GM12878 (cell line): ENCODE results near the gene ATP1A1. TPM values are rescaled to one million over a fixed set of nuclear protein-coding genes. Genes with fewer than 3 reads are reported as not detected.

Source experiments
- ATAC-seq: fragments of 200-7000 bp; cut with Tn5 transposase; 3 replicates; pipeline ENCODE4 v1.9.1; 2020; ENCODE audit warnings: mild to moderate bottlenecking, moderate library complexity
- BruUV-seq: library from RNA; stranded (reverse); fragments of 400-500 nt; replicated peaks from 2 replicates; lab custom pipeline; 2021; lab: Mats Ljungman, UMichigan
- CTCF ChIA-PET: fragments of 300-600 bp; sonication (Branson Sonifier 250); formaldehyde crosslinking; extraction: SDS; loops from one replicate; lab custom pipeline; 2021; ENCODE audit warnings: inconsistent platforms; lab: Yijun Ruan, JAX
- POLR2A ChIA-PET: fragments of 350-600 bp; formaldehyde crosslinking; extraction: SDS; loops from one replicate; lab custom pipeline; 2021; ENCODE audit warnings: inconsistent platforms; lab: Charles Lee
- RAD21 ChIA-PET: fragments of 300-600 bp; sonication (Branson Sonifier 250); formaldehyde crosslinking; loops from one replicate; lab custom pipeline; 2023; ENCODE audit warnings: antibody characterized with exemption; ENCODE audit not compliant: unreplicated experiment; lab: Charles Lee
- SMC1A ChIA-PET: fragments of 300-600 bp; sonication (Branson Sonifier 250); formaldehyde crosslinking; loops from one replicate; lab custom pipeline; 2023; ENCODE audit not compliant: unreplicated experiment, uncharacterized antibody; lab: Charles Lee
- DNase-seq: peaks from one replicate; pipeline ENCODE4 v3.0.0-alpha.2; 2011; ENCODE audit warnings: low read depth, low spot score
- FAIRE-seq: peaks from 3 replicates; lab custom pipeline; 2011; peaks lifted over from hg19 to GRCh38; lab: Jason Lieb, UNC
- H2AFZ ChIP-seq: 2 replicates; pipeline ENCODE4 v1.6.0; 2011; ENCODE audit warnings: low read depth, low read length, control low read depth; ENCODE audit not compliant: control insufficient read depth
- H3K27ac ChIP-seq: 2 replicates; pipeline ENCODE4 v1.5.1; 2011; ENCODE audit warnings: control low read depth; ENCODE audit not compliant: control insufficient read depth, insufficient read depth
- H3K27me3 ChIP-seq, 2 experiments: replicated peaks in 1 of 2; 2 replicates each; pipeline versions ENCODE4 v1.6.0 to v1.6.1; 2011; ENCODE audit warnings: low read length in 1 of 2; ENCODE audit not compliant: control insufficient read depth in 2 of 2, insufficient read depth in 2 of 2
- H3K36me3 ChIP-seq, 2 experiments: 2 replicates each; pipeline ENCODE4 v1.5.1; 2011; ENCODE audit warnings: low read length in 1 of 2; ENCODE audit not compliant: control insufficient read depth in 2 of 2, insufficient read depth in 2 of 2
- H3K4me1 ChIP-seq: 2 replicates; pipeline ENCODE4 v1.6.1; 2011; ENCODE audit warnings: mild to moderate bottlenecking, low read length, moderate library complexity, mixed read lengths; ENCODE audit not compliant: control insufficient read depth, insufficient read depth
- H3K4me2 ChIP-seq: 2 replicates; pipeline ENCODE4 v1.6.0; 2011; ENCODE audit warnings: control low read depth; ENCODE audit not compliant: control insufficient read depth, insufficient read depth
- H3K4me3 ChIP-seq: fragments of 200-600 bp; sonication (generic); 2 replicates; pipeline ENCODE4 v1.5.1; 2016
- H3K79me2 ChIP-seq: 2 replicates; pipeline ENCODE4 v1.6.0; 2011; ENCODE audit warnings: low read length; ENCODE audit not compliant: control insufficient read depth, insufficient read depth
- H3K9ac ChIP-seq: 2 replicates; pipeline ENCODE4 v1.8.0; 2011; ENCODE audit warnings: low read length, control low read depth, mixed read lengths; ENCODE audit not compliant: control insufficient read depth, insufficient read depth
- H3K9me3 ChIP-seq: replicated peaks from 3 replicates; pipeline ENCODE4 v1.5.1; 2011; ENCODE audit warnings: mild to moderate bottlenecking, low read length; ENCODE audit not compliant: control insufficient read depth, insufficient read depth
- H4K20me1 ChIP-seq: 2 replicates; pipeline ENCODE4 v1.6.0; 2011; ENCODE audit not compliant: control insufficient read depth, insufficient read depth
- CBFB ChIP-seq: IDR thresholded peaks from 2 replicates; pipeline ENCODE4 v1.6.1; 2016; ENCODE audit warnings: antibody characterized with exemption, low read depth
- CTCF ChIP-seq, 3 experiments: IDR thresholded peaks in 2 of 3; conservative IDR thresholded peaks in 1 of 3; 2 replicates each; pipeline ENCODE4 v1.5.1; 2011; ENCODE audit warnings: low read depth in 3 of 3, low read length in 3 of 3, mild to moderate bottlenecking in 3 of 3, control low read depth in 2 of 3, moderate library complexity in 2 of 3, inconsistent platforms in 1 of 3, mixed read lengths in 1 of 3; ENCODE audit not compliant: control insufficient read depth in 2 of 3, insufficient read depth in 1 of 3; ENCODE audit errors: extremely low read depth in 1 of 3
- EGR1 ChIP-seq, 2 experiments: IDR thresholded peaks; 1 replicate in 1 of 2; 2 replicates in 1 of 2; pipeline ENCODE4 v1.6.1; 2011 to 2012; ENCODE audit warnings: low read depth in 2 of 2, low read length in 2 of 2, borderline replicate concordance in 1 of 2, mild to moderate bottlenecking in 1 of 2, moderate library complexity in 1 of 2
- HDAC2 ChIP-seq: fragments of 200-600 bp; sonication (generic); IDR thresholded peaks from 2 replicates; pipeline ENCODE4 v1.6.1; 2017
- JUNB ChIP-seq: IDR thresholded peaks from 2 replicates; pipeline ENCODE4 v1.6.1; 2016; ENCODE audit warnings: antibody characterized with exemption, mild to moderate bottlenecking
- MYC ChIP-seq: IDR thresholded peaks from 2 replicates; pipeline ENCODE4 v1.6.1; 2011; ENCODE audit warnings: mild to moderate bottlenecking, low read length, moderate library complexity, inconsistent platforms; ENCODE audit not compliant: insufficient read depth, insufficient replicate concordance, insufficient read length, severe bottlenecking
- NR2F1 ChIP-seq: fragments of 450-650 bp; conservative IDR thresholded peaks from 2 replicates; pipeline ENCODE4 v1.6.1; 2017; ENCODE audit warnings: mild to moderate bottlenecking
- NRF1 ChIP-seq: conservative IDR thresholded peaks from 2 replicates; pipeline ENCODE4 v1.6.1; 2011; ENCODE audit warnings: mild to moderate bottlenecking, low read depth, low read length, improper control_type of control experiment
- PAX5 ChIP-seq: IDR thresholded peaks from 2 replicates; pipeline ENCODE4 v1.6.1; 2011; ENCODE audit warnings: low read depth, low read length, borderline replicate concordance
- POLR2A ChIP-seq: IDR thresholded peaks from 2 replicates; pipeline ENCODE4 v1.6.1; 2011; ENCODE audit warnings: low read depth, mild to moderate bottlenecking, low read length
- RAD51 ChIP-seq: fragments of 450-650 bp; IDR thresholded peaks from 2 replicates; pipeline ENCODE4 v1.6.1; 2016; ENCODE audit warnings: moderate library complexity, mild to moderate bottlenecking, inconsistent platforms
- RELB ChIP-seq: fragments of 450-650 bp; IDR thresholded peaks from 2 replicates; pipeline ENCODE4 v1.6.1; 2017; ENCODE audit warnings: low read depth, mild to moderate bottlenecking, moderate library complexity
- SIN3A ChIP-seq: IDR thresholded peaks from 2 replicates; pipeline ENCODE4 v1.6.1; 2012; ENCODE audit warnings: low read depth, low read length, improper control_type of control experiment
- TCF3 ChIP-seq: IDR thresholded peaks from 2 replicates; pipeline ENCODE4 v1.6.1; 2012; ENCODE audit warnings: low read depth, mild to moderate bottlenecking, low read length, borderline replicate concordance; ENCODE audit not compliant: insufficient read depth
- YY1 ChIP-seq: IDR thresholded peaks from 2 replicates; pipeline ENCODE4 v1.6.1; 2011; ENCODE audit warnings: low read depth, mild to moderate bottlenecking, low read length
- WGBS: methylation state at CpG from one replicate; pipeline ENCODE4 v1.1.6; 2016; ENCODE audit warnings: low lambda C conversion rate; ENCODE audit not compliant: insufficient replicate concordance, insufficient coverage; ENCODE audit errors: missing lambda C conversion rate; 5-methylcytosine and 5-hydroxymethylcytosine counted together
- in situ Hi-C: fragments of 300-500 bp; cut with MboI; formaldehyde crosslinking; loops from 9 replicates; pipeline ENCODE4 v1.14.3; 2018; ENCODE audit warnings: mixed read lengths
- intact Hi-C: fragments of 100-400 bp; cut with micrococcal nuclease; formaldehyde crosslinking; loops from one replicate; pipeline ENCODE4 v1.14.2; 2022; ENCODE audit not compliant: unreplicated experiment
- polyA plus RNA-seq, 11 experiments: library from polyadenylated mRNA; depleted of rRNA in 4 of 11; unstranded in 6 of 11; stranded (reverse) in 5 of 11; fragments of >200 nt; fragmentation: Nextera tagmentation in 4 of 11; fragmentation: Illumina TruSeq in 1 of 11; extraction: Ambion mirVana in 4 of 11; extraction: Trizol in 1 of 11; gene quantifications; 1 replicate in 1 of 11; 2 replicates in 10 of 11; pipeline versions ENCODE4 v1.2.1 to v1.2.3, GENCODE V29; 2011 to 2016; ENCODE audit warnings: inconsistent platforms in 2 of 11, missing spikeins in 2 of 11, low read depth in 1 of 11
- total RNA-seq, 4 experiments: library from RNA; depleted of rRNA in 3 of 4; stranded (reverse); fragments of >200 nt in 3 of 4; fragmentation: Illumina TruSeq in 1 of 4; extraction: Trizol in 1 of 4; gene quantifications; 2 replicates each; pipeline versions ENCODE4 v1.2.1 to v1.2.3, GENCODE V29; 2013 to 2021

ATP1A1 gene
- total and polyA plus RNA-seq, 10 of the 15 experiments (the other 5 are each of a cell fraction or from before 2014, with no cell fraction given) = 113 to 566 (median 313) TPM

- H3K9me3 ChIP-seq = no peaks in the 10 kb centered on the region
- FAIRE-seq = no peak
- DNase-seq = no peak
- H3K36me3 ChIP-seq = no peaks in the 10 kb centered on the region
- no peak overlapping the region for H3K27ac ChIP-seq
- H3K4me2 ChIP-seq = no peak overlapping the region
- RAD21 ChIA-PET = no interaction called here
- no peak overlapping the region for H3K4me3 ChIP-seq
- SMC1A ChIA-PET = no interaction called here
- in situ Hi-C loops = no loop called here
- ATAC-seq = no peak
- H3K27me3 ChIP-seq = no peaks in the 10 kb centered on the region
- POLR2A ChIA-PET = no interaction called here
- H3K9ac ChIP-seq = no peak overlapping the region
- TF ChIP-seq PAX5 (no peak), TCF3 (no peak), JUNB (no peak), RAD51 (no peak), CBFB (no peak), NRF1 (no peak), EGR1 (IDR thresholded peaks at IDR 0.05; ENCODE audit: borderline replicate concordance in 1 of 2, low read depth in 2 of 2, low read length in 2 of 2) (no peak), HDAC2 (no peak), RELB (no peak), YY1 (no peak), NR2F1 (no peak), SIN3A (no peak), MYC (no peak), POLR2A (no peak), CTCF (IDR thresholded peaks at IDR 0.05 in 2 of 3, conservative IDR thresholded peaks at IDR 0.05 in 1 of 3; ENCODE audit: control insufficient read depth in 2 of 3, extremely low read depth in 1 of 3, insufficient read depth in 1 of 3, low read depth in 3 of 3, low read length in 3 of 3) (no peak)
- intact Hi-C loops = no loop called here
- no peaks in the 10 kb centered on the region for H4K20me1 ChIP-seq
- no peaks in the 10 kb centered on the region for H3K79me2 ChIP-seq
- CTCF ChIA-PET = no interaction called here
- BruUV-seq = no TSS peak
- 33% methylated on average over 1 of the region's 1 CpG for WGBS
- H2AFZ ChIP-seq = no peak overlapping the region
- no peaks in the 10 kb centered on the region for H3K4me1 ChIP-seq
Observed at GRCh38 chr1:116424863-116425262, 51.8 kb downstream of the ATP1A1 start.
